ENCODE data around the gene RNF220. TPM values are rescaled to one million over a fixed set of nuclear protein-coding genes. Genes with fewer than 3 reads are reported as not detected.

The RNF220 gene
- total RNA-seq, 1 donor from 2014 or later, result 84.4 TPM

DNA sequence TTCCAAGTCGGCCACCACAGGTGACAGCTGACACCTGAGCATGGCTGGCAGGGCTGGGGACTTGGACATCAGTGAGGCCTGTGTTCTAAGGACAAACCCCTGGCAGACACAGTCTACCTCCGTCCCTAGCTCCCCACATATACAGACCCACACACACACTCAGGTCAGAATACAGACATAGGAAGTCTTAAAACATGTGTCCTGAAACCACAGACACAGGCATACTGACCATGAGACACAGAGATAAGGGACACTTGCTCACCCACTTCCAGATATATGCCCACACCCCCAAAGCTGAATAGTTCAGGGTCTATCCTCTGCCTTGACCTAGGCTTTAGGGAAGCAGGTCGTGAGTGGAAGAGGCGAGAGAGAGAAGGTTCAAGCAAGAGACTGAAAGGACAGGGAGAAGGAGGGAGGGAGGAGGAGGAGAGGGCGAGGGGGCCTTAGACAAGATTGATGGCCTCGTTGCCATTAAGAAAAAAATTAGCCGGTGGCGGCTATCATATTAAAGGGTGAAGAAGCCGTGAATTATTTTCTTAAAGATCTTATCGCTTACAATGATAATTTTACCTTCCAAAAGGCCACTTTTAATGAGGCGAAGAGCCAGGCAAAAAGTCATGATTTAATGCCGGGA, 219.3 kb downstream of the RNF220 start:
- TF ChIP-seq, protein P1, sequence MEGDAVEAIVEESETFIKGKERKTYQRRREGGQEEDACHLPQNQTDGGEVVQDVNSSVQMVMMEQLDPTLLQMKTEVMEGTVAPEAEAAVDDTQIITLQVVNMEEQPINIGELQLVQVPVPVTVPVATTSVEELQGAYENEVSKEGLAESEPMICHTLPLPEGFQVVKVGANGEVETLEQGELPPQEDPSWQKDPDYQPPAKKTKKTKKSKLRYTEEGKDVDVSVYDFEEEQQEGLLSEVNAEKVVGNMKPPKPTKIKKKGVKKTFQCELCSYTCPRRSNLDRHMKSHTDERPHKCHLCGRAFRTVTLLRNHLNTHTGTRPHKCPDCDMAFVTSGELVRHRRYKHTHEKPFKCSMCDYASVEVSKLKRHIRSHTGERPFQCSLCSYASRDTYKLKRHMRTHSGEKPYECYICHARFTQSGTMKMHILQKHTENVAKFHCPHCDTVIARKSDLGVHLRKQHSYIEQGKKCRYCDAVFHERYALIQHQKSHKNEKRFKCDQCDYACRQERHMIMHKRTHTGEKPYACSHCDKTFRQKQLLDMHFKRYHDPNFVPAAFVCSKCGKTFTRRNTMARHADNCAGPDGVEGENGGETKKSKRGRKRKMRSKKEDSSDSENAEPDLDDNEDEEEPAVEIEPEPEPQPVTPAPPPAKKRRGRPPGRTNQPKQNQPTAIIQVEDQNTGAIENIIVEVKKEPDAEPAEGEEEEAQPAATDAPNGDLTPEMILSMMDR (IDR thresholded peaks at IDR 0.05), result no peak
- H3K36me3 Mint-ChIP-seq (ENCODE audit: unreplicated experiment), result no peaks in the 10 kb centered on the region
- no peak for DNase-seq (ENCODE audit: extremely low spot score, unreplicated experiment)
- no peaks in the 10 kb centered on the region for H3K27me3 Mint-ChIP-seq (ENCODE audit: unreplicated experiment)
- H3K4me1 Mint-ChIP-seq (ENCODE audit: unreplicated experiment), result no peaks in the 10 kb centered on the region
- H3K9me3 Mint-ChIP-seq (ENCODE audit: unreplicated experiment), result no peaks in the 10 kb centered on the region
- no peak overlapping the region for H3K4me3 Mint-ChIP-seq (ENCODE audit: unreplicated experiment)
- no peak overlapping the region for H3K27ac Mint-ChIP-seq (ENCODE audit: unreplicated experiment)

DNA sequence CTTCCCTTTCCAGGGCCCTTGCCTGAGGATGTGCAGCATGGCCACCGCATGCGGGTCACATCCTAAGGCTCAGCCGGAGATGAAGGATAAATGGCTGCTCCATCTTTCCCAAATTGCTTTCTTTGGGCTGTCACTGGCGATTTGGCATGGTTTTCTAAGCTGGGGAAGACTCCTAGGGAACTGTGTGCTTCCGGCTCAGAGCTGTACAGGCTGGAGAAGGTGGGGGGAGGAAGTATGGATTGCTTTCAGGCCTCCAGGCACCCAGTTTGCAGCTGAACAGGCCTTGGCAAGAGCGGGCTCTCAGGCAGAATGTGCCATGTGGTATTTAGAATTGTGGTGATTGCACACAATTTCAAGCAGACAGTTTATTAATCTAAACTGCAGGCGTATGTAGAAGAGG, 220.3 kb downstream of the RNF220 start:
- TF ChIP-seq, protein P1 (IDR thresholded peaks at IDR 0.05), result no peak
- Mint-ChIP-seq H3K9me3 (ENCODE audit: unreplicated experiment) (no peaks in the 10 kb centered on the region), H3K27me3 (ENCODE audit: unreplicated experiment) (no peaks in the 10 kb centered on the region), H3K27ac (ENCODE audit: unreplicated experiment) (no peak overlapping the region), H3K4me1 (ENCODE audit: unreplicated experiment) (no peaks in the 10 kb centered on the region), H3K36me3 (ENCODE audit: unreplicated experiment) (no peaks in the 10 kb centered on the region), H3K4me3 (ENCODE audit: unreplicated experiment) (no peak overlapping the region)
- DNase-seq (ENCODE audit: extremely low spot score, unreplicated experiment), result no peak

- TF ChIP-seq, protein P1 (IDR thresholded peaks at IDR 0.05), result no peak
- no peak overlapping the region for H3K27ac Mint-ChIP-seq (ENCODE audit: unreplicated experiment)
- H3K9me3 Mint-ChIP-seq (ENCODE audit: unreplicated experiment), result no peaks in the 10 kb centered on the region
- no peak overlapping the region for H3K4me3 Mint-ChIP-seq (ENCODE audit: unreplicated experiment)
- peaks cover 19% of the 10 kb centered on the region for H3K4me1 Mint-ChIP-seq (ENCODE audit: unreplicated experiment)
- H3K27me3 Mint-ChIP-seq (ENCODE audit: unreplicated experiment), result no peaks in the 10 kb centered on the region
- H3K36me3 Mint-ChIP-seq (ENCODE audit: unreplicated experiment), result peaks cover 3% of the 10 kb centered on the region
- no peak for DNase-seq (ENCODE audit: extremely low spot score, unreplicated experiment)
These were observed 224.1 kb downstream of the RNF220 start for GRCh38 chr1:44628962-44629756.

GRCh38 chr1:44630116-44630515, 225.1 kb downstream of the RNF220 start:
- no peak for DNase-seq (ENCODE audit: extremely low spot score, unreplicated experiment)
- Mint-ChIP-seq H3K27ac (ENCODE audit: unreplicated experiment) (peak overlapping the region; percentile 97), H3K9me3 (ENCODE audit: unreplicated experiment) (no peaks in the 10 kb centered on the region)

GRCh38 chr1:44631333-44631646, 226.2 kb downstream of the RNF220 start:
- H3K4me1 Mint-ChIP-seq (ENCODE audit: unreplicated experiment), result peaks cover 21% of the 10 kb centered on the region
- DNase-seq (ENCODE audit: extremely low spot score, unreplicated experiment), result no peak

More at GRCh38 chr1:44630116-44630515, 225.1 kb downstream of the RNF220 start:
- peaks cover 11% of the 10 kb centered on the region for H3K36me3 Mint-ChIP-seq (ENCODE audit: unreplicated experiment)
- H3K27me3 Mint-ChIP-seq (ENCODE audit: unreplicated experiment), result no peaks in the 10 kb centered on the region
- TF ChIP-seq, protein P1 (IDR thresholded peaks at IDR 0.05), result no peak
- H3K4me1 Mint-ChIP-seq (ENCODE audit: unreplicated experiment), result peaks cover 21% of the 10 kb centered on the region
- peak overlapping the region; percentile 81 for H3K4me3 Mint-ChIP-seq (ENCODE audit: unreplicated experiment)

More at GRCh38 chr1:44631333-44631646, 226.2 kb downstream of the RNF220 start:
- Mint-ChIP-seq H3K4me3 (ENCODE audit: unreplicated experiment) (peak overlapping the region; percentile 81), H3K27me3 (ENCODE audit: unreplicated experiment) (no peaks in the 10 kb centered on the region), H3K36me3 (ENCODE audit: unreplicated experiment) (peaks cover 20% of the 10 kb centered on the region), H3K27ac (ENCODE audit: unreplicated experiment) (peak overlapping the region; percentile 97), H3K9me3 (ENCODE audit: unreplicated experiment) (no peaks in the 10 kb centered on the region)
- TF ChIP-seq, protein P1 (IDR thresholded peaks at IDR 0.05), result no peak

All from osteocyte (in vitro differentiated cells).